Testis (tissue), 3 donors: ENCODE results near the gene ANO4. TPM values are rescaled to one million over a fixed set of nuclear protein-coding genes. Genes with fewer than 3 reads are reported as not detected.

Source experiments
- DNase-seq: peaks from one replicate; pipeline ENCODE4 v3.0.0-alpha.2; 2019
- H3K27ac ChIP-seq, 2 donors: fragments of 200-600 bp; sonication (generic); one replicate each; pipeline ENCODE4 v1.5.1; 2019
- H3K27me3 ChIP-seq: fragments of 200-600 bp; sonication (generic); one replicate; pipeline ENCODE4 v1.5.1; 2019
- H3K36me3 ChIP-seq: fragments of 200-600 bp; sonication (generic); one replicate; pipeline ENCODE4 v1.5.1; 2017; ENCODE audit warnings: low read depth; ENCODE audit errors: missing control alignments
- H3K4me1 ChIP-seq: fragments of 200-600 bp; sonication (generic); one replicate; pipeline ENCODE4 v1.5.1; 2019
- H3K4me3 ChIP-seq, 2 donors: fragments of 200-600 bp; sonication (generic); one replicate each; pipeline ENCODE4 v1.5.1; 2017 to 2019
- H3K9me3 ChIP-seq: fragments of 200-600 bp; sonication (generic); one replicate; pipeline ENCODE4 v1.5.1; 2017
- POLR2A ChIP-seq: fragments of 450-650 bp; IDR thresholded peaks from one replicate; pipeline ENCODE4 v1.6.1; 2017; ENCODE audit warnings: antibody characterized with exemption, mild to moderate bottlenecking, moderate library complexity
- WGBS, 2 donors: methylation state at CpG; one replicate each; pipeline ENCODE4 v1.1.5; 2018; 5-methylcytosine and 5-hydroxymethylcytosine counted together
- intact Hi-C: fragments of 100-400 bp; cut with DNase I; formaldehyde crosslinking; loops from one replicate; pipeline ENCODE4 v1.15.1; 2023; ENCODE audit warnings: low total_unique reads
- polyA plus RNA-seq: library from polyadenylated mRNA; stranded (reverse); fragments of 350-450 nt; fragmentation: Illumina TruSeq; extraction: RNeasy Lipid Tissue Mini Kit (QIAGEN cat#74804); gene quantifications from one replicate; pipeline ENCODE4 v1.2.3, GENCODE V29; 2014; ENCODE audit warnings: low read depth, low replicate concordance; ENCODE audit not compliant: insufficient read depth
- total RNA-seq, 2 donors: library from RNA; depleted of rRNA; stranded (reverse); fragments of >200 nt; gene quantifications; one replicate each; pipeline ENCODE4 v1.2.3, GENCODE V29; 2016
- TF ChIP-seq, protein P1 (sequence below), 3 experiments: fragments of 450-650 bp in 2 of 3; fragments of 200-600 bp in 1 of 3; sonication (generic) in 1 of 3; IDR thresholded peaks; one replicate each; pipeline ENCODE4 v1.5.1; 2016 to 2019; ENCODE audit warnings: antibody characterized with exemption in 3 of 3, mild to moderate bottlenecking in 2 of 3, moderate library complexity in 1 of 3

The ANO4 gene
- total and polyA plus RNA-seq, 3 donors from 2014 or later, result 2.4 to 13.0 (median 9.5) TPM

DNA sequence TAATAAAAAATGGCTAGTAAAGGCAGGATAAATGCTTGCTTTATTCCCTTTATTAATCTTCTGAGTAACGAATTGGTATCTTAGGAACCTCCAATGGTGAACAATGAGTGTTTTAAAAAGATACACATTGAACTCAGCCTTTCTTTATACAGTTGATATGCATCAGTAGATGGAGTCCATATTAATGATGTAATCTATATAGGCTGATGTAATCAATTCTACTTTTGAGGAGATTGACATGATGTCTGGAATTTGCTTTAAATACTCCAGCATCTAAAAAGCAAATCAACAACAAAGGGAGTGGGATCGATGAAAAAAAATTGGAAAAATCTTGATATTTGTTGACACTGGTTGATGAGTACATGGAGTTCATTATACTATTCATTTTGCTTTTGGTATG is 106.2 kb downstream of the ANO4 start:
- no peak overlapping the region for H3K27ac ChIP-seq
- no peaks in the 10 kb centered on the region for H3K27me3 ChIP-seq
- H3K4me1 ChIP-seq, result no peaks in the 10 kb centered on the region
- no peak overlapping the region for H3K4me3 ChIP-seq
- TF ChIP-seq, protein P1, sequence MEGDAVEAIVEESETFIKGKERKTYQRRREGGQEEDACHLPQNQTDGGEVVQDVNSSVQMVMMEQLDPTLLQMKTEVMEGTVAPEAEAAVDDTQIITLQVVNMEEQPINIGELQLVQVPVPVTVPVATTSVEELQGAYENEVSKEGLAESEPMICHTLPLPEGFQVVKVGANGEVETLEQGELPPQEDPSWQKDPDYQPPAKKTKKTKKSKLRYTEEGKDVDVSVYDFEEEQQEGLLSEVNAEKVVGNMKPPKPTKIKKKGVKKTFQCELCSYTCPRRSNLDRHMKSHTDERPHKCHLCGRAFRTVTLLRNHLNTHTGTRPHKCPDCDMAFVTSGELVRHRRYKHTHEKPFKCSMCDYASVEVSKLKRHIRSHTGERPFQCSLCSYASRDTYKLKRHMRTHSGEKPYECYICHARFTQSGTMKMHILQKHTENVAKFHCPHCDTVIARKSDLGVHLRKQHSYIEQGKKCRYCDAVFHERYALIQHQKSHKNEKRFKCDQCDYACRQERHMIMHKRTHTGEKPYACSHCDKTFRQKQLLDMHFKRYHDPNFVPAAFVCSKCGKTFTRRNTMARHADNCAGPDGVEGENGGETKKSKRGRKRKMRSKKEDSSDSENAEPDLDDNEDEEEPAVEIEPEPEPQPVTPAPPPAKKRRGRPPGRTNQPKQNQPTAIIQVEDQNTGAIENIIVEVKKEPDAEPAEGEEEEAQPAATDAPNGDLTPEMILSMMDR (IDR thresholded peaks at IDR 0.05), result no peak
- no peak for TF ChIP-seq POLR2A
- WGBS, 2 donors, result 85 to 87% methylated on average over 2 of the region's 2 CpGs
- H3K36me3 ChIP-seq, result no peaks in the 10 kb centered on the region
- intact Hi-C loops, result no loop called here
- no peaks in the 10 kb centered on the region for H3K9me3 ChIP-seq
- no peak for DNase-seq

DNA sequence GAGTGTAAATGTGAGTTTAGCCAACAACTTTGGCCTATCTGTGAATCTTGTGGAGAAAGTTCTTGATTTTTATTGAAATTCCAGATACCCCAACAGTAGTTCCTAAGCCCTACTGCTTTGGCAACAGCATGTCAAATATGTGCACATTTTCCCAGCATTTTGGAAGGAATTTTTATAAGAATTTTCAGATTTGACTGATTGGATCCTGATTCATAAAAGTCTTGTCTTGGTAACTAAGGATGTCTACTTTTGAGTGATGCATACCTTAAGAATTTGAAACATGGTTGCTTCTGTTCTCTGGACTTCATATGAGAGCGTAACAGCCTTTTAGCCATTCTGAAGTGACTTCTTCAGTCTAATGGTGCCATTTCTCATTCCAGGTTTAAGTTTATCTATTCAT is 106.7 kb downstream of the ANO4 start:
- no peak for TF ChIP-seq POLR2A
- TF ChIP-seq, protein P1 (IDR thresholded peaks at IDR 0.05), result no peak
- intact Hi-C loops, result no loop called here
- no peak overlapping the region for H3K27ac ChIP-seq
- no peaks in the 10 kb centered on the region for H3K9me3 ChIP-seq
- H3K36me3 ChIP-seq, result no peaks in the 10 kb centered on the region
- DNase-seq, result no peak
- H3K27me3 ChIP-seq, result no peaks in the 10 kb centered on the region
- 89 to 95% methylated on average over 1 of the region's 1 CpG for WGBS, 2 donors
- H3K4me1 ChIP-seq, result no peaks in the 10 kb centered on the region
- H3K4me3 ChIP-seq, result no peak overlapping the region

DNA sequence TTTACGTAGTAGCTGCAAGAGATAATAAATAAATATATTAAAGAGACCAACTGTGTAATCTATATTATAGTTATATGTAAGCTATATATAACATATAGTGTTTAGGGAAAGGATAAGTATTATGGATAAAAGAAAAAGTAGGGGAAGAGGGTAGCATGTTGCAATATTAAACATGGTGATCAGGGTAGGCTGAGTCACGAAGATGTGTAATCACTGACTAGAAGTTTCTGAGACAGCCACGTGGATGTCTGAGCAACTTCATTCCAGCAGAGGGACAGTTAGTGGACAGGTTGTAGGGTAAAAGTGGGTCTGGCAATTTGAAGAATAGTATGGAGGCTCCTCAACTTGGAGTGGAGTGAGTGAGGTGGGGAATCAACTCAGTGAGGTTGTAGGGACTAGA is 109.7 kb downstream of the ANO4 start:
- no peaks in the 10 kb centered on the region for H3K4me1 ChIP-seq
- H3K4me3 ChIP-seq, result no peak overlapping the region
- H3K36me3 ChIP-seq, result no peaks in the 10 kb centered on the region
- no peaks in the 10 kb centered on the region for H3K9me3 ChIP-seq
- no peak overlapping the region for H3K27ac ChIP-seq
- TF ChIP-seq POLR2A, result no peak
- TF ChIP-seq, protein P1 (IDR thresholded peaks at IDR 0.05), result no peak
- H3K27me3 ChIP-seq, result no peaks in the 10 kb centered on the region
- intact Hi-C loops, result no loop called here
- WGBS, 2 donors, result 89% methylated on average over 3 of the region's 3 CpGs
- DNase-seq, result no peak

DNA sequence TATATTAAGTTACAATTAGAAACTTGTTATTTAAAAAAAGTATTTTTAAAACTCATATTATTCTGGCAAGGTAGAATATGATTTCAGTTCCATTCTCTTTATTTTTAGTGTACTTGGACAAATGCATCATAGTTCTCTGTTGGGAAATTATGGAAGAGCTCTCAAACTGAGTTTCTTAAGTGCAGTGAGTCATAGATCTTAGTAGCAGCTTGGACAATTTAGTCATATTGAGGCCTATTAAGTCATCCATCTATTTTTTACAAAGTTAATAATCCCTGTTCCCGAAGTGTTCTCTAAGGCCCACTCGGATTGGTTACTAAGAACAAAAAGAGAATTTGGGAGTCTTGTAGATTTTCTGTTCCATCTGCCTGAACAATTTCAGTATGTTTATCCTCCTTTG is 113.9 kb downstream of the ANO4 start:
- 87 to 89% methylated on average over 2 of the region's 2 CpGs for WGBS, 2 donors
- no peaks in the 10 kb centered on the region for H3K36me3 ChIP-seq
- no peak overlapping the region for H3K4me3 ChIP-seq
- no peak overlapping the region for H3K27ac ChIP-seq
- no peak for TF ChIP-seq POLR2A
- TF ChIP-seq, protein P1 (IDR thresholded peaks at IDR 0.05), result no peak
- H3K4me1 ChIP-seq, result no peaks in the 10 kb centered on the region
- H3K27me3 ChIP-seq, result no peaks in the 10 kb centered on the region
- no peaks in the 10 kb centered on the region for H3K9me3 ChIP-seq
- no peak for DNase-seq
- intact Hi-C loops, result no loop called here

DNA sequence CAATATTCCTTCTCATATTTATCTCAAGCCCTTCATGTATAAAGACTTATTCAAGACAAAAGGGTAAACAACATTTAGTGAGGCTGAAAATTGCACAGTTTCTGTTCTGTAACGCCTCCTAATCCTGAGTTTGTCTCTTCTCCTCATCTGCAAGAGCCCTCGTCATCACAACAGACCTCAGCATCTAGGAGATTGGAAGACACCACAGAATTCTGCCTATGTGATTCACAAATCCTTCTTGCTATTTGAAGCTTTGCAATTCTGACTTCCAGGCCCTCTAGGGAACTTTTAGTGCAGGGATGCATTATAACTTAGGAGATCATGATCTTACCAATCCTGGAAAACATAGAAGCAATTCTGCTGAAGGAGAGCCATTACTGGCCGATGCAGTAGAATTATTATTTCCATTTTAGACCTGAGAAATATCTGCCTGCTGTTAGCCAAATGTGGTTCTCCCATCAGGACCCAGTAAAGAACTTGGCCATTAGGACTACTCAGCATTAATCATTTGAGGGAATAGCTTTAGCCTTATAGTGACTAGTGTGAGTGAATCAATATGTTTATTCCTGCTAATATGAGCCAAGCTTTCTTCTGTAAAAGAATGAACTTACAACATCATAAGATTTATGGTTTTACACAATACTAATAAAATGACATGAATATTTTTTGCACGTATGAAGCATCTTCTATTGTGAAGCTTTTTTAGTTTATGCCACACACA is 119.5 kb downstream of the ANO4 start:
- 75 to 86% methylated on average over 4 of the region's 4 CpGs for WGBS, 2 donors
- Histone ChIP-seq H3K27ac (no peak overlapping the region), H3K4me1 (no peaks in the 10 kb centered on the region), H3K9me3 (no peaks in the 10 kb centered on the region), H3K27me3 (no peaks in the 10 kb centered on the region), H3K36me3 (no peaks in the 10 kb centered on the region), H3K4me3 (no peak overlapping the region)
- intact Hi-C loops, result no loop called here
- TF ChIP-seq POLR2A, result no peak
- TF ChIP-seq, protein P1 (IDR thresholded peaks at IDR 0.05), result no peak
- no peak for DNase-seq
